Stimulated activated CD4-positive, alpha-beta T cell treated with anti-CD3 and anti-CD28 coated beads, Interleukin-4, amount 100 ng/mL, for 24 hours (primary cell): ENCODE results near the gene SMAP2.

Experiments
- DNase-seq: peaks from one replicate; pipeline ENCODE4 v3.0.0-alpha.2; 2020

SMAP2 gene

DNA sequence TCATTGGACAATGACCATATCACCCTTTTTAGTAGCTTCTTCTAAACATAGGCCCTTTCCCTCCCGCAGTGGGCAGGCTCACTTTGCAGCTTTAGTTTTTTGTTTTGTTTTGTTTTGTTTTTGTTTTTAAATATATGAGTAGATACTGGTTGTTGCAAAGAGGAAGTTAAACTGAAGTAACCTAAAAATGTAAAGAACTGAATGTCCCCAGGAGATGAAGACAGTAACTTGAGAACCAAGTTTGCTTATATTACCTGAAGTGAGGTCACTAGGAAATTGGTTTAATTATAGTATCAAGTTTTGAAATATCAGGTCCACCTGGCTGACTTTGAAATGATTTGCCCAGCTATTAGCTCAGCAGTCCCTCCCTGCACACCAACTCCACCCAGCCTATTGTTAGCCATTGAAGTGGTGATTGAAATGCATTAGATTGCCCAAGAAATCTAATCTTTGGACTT lies 18.2 kb downstream of the SMAP2 start:
- no peak for DNase-seq

DNA sequence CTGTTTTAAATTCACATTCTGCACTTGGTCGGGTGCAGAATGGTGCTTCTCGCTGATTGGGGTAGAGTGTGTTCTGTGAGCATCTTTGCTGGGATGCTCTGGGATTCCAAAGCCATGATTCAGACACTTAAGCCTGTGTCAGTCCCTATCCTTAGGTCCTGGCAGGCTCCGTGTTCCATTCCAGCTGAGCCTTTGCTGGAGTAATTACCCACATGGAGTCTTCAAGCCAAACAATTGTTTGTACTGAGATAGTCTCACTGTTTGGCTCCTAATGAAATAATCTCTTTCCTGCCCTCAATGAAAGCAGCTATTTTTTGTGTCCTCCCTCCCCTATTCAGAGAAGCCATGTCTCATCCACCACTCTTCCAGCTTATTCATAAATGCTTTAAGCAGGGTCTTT lies 18.7 kb downstream of the SMAP2 start:
- DNase-seq, result no peak

DNA sequence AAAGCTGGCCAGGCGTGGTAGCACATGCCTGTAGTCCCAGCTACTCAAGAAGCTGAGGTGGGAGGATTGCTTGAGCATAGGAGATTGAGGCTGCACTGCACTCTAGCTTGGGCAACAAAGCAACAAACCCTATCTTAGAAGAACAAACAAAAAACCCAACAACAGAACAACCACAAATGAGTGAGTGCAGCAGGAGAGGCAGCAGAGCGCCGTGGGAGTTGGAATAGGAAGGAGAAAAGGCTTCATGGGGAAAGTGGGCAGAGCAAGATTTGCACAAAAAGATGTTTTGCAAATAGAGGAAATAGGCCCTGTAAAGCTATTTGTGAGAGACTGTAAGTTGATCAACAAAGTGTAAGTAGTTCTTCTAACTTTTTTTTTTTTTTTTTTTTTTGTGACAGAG lies 19.6 kb downstream of the SMAP2 start:
- no peak for DNase-seq

DNA sequence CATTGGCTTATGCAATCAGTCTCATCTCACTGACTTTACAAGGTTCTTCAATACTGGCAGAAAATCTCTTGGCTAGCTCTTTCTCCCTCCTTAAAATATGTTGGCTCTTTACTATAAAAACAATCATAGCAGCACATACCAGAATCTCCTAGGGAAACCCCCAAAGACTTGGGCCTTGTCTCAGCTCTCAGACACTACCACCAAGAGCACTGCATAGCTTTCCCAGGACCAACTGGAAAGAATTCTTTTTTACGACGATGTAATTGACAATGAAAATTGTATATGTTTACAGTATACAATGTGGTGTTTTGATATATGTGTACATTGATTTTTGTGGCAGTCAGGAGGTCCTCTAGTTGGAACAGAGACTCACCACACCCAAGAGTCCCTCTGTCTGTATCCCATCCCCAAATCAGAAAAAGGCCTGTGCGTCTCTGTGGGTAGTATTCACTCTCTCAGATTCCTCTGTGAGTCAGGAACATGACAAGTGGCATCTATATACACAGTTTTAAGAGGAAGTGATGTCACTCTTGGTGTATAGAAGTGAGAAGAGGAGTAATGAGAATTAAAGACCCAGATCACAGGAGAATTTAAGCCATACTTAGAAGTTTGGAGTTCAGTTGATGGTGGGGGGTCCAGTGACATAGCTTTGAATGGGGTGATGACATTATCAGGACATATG lies 21.1 kb downstream of the SMAP2 start:
- peak; percentile 56 for DNase-seq

DNA sequence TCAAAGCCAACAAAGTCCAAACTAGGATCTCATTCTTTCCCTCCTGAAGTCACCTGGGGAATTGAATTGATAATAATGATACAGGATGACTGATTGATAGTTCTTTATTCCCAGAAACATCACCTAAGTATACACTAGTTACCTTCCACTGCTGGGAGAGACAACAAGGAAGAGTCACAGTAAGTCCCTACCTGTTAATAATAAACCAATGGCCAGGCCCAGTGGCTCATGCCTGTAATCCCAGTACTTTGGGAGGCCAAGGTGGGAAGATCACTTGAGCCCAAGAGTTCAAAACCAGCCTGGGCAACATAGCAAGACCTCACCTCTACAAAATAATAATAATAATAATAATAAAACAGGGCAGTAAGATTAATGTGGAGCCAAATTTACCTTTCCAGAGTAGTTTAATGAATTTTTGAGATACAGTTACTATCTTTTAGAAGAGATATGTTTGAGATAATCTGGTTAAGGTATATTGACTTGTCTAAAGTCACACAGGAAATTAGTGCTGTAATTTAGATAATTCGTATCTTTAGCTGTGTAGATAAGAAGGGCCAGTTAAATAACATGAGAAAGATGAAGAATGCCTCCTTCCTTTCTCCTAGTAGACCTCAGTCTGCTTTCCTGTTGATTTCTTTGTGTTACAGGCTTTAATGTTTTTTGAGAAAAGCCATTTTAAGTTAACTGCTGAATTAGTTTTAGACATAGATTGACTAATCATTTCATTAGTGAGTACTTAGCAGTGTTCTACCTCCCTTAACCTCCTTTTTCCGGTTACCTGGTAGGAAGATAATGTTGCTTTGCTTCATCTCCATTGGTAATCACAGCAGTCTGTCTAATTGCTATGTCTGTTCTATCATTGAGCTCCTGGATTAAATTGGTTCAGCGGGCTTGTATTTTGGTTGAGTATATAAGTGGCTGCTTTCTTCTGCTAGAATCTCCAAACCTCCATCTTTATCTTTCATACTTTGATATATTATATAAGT lies 22.0 kb downstream of the SMAP2 start:
- no peak for DNase-seq

DNA sequence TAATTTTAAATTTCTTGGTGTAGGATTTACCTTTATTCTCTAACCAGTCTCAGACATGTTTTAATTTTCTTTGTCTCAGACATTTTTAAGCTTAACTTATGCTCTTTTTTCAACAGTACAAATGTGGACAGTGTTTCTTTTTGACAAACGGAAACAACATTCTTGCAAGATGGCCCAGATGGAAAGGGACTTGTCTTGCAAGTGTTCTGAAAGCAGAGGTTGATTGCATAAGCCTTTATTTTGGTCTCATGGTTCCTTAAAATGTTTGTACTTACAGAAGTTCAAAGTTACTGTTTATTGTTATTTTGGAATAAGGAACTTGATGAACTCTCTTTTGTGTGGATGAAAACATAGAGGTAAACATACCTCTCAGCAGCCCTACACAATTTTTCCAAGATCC lies 22.9 kb downstream of the SMAP2 start:
- DNase-seq, result no peak

DNA sequence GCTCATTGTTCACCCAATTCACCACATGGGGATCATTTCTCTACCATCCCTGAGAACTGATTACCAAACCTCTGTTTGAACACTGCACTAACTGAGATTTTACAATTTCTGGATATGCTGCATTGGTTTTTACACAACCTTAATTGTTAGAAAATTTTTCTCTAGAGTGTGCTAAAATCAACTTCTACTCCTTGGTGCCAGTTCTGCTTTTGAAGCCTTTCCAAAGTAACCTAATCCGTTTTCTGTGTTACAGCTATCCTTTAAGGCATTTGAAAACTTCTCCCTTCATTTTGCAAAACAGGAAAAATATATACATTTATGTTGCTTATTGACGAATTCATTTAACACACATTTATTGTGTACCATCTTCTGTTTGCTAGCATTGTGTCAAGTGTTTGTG lies 23.7 kb downstream of the SMAP2 start:
- no peak for DNase-seq

DNA sequence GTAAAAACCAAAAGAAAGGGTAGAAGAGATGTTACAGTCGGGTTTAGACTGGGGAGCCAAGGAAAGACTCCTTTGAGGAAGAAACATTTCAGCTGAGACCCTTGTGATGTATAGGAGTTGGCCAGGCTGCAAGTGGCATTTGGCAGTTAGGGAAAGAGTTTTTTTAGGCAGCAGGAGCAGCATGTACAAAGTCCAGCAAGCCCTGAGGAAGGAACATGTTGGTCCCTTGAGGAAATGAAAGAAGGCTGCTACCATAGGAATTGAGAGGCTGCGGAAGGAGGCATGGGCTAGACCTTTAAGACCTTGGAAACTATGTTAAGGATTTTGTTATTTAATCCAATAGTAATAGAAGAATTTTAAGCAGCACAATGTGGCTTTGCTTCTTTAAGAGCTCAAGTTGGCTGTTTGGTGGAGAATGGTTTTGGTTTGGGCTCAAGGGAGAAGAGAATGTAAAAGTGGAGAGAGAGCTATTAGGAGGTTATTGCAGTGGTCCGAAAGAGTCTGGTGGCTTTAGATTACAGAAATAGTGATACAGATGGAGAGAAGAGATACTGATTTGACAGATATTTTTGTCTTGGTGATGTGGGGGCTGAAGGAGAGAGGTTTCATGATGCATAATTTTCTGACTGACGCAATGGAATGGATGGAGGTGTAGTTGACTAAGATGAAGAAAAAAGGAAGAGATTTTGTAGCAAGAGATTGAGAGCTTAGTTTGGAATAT lies 26.6 kb downstream of the SMAP2 start:
- no peak for DNase-seq

DNA sequence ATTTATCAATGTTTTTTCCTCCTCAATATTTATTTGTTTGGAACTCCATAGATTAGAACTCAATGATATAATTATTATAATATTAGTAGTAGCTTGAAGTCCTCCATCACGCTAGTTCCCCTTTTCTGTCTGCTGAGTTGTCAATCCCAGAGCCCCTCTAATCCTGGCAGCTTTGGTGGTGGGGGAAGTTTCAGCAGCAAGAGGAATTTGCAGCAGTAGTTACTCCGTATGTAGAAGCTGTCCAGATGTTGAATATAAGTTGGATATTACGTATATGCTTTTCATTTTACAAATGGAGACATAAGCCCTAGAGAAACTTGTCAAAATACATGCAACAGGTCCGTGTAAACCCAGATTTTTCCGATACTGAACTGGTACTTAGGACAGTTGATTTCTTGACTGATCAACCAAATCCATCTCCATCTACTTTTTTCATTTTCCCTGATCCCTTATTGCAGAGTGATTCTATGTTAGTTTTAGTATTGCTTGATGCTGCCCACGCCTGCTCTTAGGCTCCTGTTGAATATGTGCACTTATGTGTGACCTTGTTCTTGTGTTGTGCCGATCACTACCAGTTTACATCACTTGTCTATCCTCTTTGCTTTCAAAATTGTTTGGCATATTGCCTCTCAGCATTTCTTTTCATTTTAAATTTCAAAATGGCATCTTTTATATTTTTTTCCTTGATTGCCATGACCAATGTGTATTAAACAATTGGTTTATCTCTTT lies 28.1 kb downstream of the SMAP2 start:
- no peak for DNase-seq

DNA sequence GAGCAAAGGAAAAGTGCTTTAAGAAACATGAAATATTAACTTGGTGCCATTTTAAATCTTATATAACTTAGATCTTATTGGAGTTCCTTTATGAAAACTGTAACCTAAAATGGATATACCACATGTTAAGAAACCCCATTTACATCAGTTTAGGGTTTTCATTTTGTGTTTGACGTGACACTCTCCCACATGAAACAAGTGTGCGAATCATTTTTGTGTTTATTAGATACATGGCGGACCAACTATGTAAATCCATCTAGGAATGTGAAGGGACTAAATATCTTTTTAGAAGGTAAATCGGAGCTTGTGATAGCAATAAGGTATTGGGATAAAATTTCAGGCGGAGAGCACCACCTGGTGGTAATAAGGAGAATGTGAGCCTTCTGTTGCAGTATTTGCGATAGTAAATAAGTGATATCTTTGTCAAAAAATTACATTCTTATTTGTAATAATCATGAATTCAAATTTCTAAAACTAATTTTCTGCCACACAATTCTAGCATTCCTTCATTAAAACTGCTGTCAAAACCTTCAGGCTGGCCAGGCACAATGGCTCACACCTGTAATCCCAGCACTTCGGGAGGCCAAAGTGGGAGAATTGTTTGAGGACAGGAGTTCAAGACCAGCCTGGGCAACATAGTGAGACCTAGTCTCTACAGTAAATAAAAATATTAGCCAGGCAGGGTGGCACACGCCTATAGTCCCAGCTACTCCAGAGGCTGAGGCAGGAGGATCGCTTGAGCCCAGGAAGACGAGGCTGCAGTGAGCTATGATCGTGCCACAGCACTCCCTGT lies 31.3 kb downstream of the SMAP2 start:
- DNase-seq, result peak; percentile 47

DNA sequence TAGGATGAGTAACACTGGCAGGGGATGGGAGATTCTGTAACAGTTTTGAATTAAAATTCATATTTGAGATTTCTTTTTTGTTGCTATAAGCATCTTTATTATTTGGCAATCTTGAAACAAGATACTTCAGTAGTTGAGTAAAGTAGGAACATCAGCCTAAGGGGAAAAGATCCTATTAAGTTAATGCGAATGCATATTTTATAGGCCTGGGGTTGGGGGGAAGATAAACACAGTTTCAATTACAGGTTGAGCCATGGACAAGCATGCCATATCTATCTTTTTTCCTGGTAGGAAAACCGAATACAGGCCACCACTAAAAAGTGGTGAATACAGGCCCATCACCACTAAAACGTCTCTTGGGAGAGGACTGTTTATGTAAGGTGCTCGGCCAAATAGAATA lies 32.3 kb downstream of the SMAP2 start:
- DNase-seq, result no peak

DNA sequence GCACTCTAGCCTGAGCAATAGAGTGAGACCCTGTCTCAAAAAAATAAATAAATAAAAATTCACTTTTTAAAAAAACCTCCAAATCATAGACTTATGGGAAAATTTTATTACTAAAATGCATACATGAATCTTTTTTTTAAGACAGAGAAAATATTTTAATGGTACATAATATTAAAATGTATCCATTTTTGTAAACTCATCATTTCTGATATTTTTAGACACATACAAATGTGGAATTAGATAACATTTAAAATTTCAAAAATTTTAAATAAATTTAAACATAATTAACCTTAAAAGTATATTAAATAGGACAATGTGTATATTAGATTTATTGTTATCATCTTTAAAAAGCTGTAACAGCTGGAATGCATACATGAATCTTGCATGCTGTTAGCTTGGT lies 33.9 kb downstream of the SMAP2 start:
- DNase-seq, result no peak

DNA sequence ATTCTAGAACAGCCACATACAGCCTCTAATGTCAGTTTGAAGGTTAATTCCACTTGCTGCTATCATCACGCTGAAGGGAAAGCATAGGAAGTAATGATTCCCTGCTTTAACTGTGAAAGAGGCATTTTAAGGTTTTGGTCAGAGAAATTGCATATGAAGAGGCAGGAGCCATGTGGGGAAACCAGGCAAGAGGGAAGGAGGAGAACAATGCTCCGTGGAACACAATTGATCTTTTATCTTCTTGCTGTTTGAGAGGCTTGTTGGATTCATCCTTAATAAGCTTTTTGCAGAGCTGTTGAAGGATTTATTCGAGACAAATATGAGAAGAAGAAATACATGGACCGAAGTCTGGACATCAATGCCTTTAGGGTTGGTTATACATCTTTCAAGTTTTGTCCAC lies 35.9 kb downstream of the SMAP2 start:
- DNase-seq, result no peak

DNA sequence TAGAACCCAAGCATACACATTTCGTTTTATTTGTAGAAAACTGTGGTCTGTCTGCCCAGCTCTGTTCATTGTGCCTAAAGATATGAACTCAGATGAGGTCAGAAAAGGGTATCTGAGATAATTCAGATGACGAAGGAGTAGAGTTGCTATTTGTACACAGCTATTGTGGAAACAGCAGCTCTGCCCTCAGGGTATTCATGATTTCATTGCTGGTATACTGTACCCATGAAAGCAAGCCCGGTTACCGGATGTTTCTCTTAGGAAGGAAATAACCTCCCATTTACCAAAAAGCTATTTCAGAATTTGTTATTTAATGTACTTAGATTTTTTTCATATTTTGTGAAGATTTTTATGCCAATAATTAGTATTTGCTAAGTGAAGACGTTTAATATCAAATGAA lies 37.8 kb downstream of the SMAP2 start:
- no peak for DNase-seq

DNA sequence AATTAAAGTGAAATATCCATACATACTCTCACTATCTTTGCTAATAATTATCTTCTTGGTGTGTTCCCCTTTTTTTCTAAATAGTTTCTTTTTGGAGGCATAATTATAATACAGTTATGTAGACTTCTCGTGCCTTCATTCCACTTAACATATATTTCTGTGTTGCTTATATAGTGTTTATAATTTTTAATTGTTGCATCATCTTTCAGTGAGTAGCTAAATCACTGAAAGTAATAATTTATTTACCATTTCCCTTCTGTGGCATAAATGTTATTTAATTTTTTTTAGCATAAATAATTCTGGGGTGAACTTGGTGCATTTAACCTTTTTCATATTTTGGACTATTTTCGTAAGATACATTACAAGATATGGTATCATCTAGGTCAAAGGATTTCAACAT lies 38.3 kb downstream of the SMAP2 start:
- no peak for DNase-seq

DNA sequence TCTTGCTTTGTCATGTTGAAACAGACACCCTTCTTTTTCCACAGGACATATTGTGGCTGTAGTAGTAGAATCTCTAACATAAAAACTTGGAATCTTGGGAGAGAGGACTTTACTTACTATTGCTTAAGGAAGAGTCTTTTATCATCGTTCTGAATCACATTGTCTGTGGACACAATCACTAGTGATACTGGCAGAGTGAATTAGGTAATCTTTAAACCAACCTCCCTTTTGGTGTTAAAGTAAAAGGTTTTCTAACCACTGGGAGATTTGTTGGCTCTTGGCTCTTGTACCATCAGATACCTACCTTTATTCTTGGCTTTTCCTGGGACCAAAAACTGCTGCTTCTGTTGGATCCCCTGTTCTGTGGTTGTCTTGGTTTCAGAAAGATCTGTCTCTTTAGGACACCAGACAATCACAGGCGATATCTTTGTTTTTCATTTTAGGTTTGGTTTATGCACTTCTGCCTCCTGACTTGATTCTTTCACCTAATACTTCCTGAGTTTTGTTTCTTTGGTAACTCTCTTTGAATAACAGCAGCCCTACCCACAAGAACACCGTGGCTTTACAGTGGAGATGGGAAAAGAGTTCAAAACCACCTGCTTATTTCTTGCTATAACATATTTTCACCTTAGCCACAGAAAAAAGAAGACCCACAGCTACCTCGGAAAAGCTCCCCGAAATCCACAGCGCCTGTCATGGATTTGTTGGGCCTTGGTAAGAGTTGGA lies 40.2 kb downstream of the SMAP2 start:
- DNase-seq, result no peak

DNA sequence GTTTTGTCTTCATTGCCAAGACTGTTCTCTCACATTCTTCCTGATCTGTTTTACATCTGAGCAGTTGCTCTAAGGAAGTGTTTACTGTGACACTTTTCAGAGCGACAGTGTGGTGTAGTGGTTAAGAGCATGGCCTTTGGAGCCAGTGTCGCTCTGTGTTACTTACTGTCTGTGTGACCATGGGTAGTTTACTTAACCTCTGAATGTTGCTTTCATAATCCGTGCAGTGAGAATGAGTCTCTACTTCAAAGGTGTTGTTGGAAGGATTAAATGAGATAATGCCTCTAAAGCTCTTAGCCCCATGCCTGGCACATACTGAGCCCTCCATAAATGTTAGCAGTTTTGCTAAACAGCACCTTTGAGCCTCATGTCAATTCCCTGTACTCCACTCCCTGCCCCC lies 40.8 kb downstream of the SMAP2 start:
- DNase-seq, result no peak

DNA sequence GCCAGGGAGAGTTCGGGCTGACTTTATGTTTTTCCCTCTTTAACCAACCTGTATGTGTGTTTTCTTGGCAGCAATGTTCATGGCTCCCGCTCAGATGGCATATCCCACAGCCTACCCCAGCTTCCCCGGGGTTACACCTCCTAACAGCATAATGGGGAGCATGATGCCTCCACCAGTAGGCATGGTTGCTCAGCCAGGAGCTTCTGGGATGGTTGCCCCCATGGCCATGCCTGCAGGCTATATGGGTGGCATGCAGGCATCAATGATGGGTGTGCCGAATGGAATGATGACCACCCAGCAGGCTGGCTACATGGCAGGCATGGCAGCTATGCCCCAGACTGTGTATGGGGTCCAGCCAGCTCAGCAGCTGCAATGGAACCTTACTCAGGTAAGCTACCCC lies 43.2 kb downstream of the SMAP2 start:
- DNase-seq, result no peak

DNA sequence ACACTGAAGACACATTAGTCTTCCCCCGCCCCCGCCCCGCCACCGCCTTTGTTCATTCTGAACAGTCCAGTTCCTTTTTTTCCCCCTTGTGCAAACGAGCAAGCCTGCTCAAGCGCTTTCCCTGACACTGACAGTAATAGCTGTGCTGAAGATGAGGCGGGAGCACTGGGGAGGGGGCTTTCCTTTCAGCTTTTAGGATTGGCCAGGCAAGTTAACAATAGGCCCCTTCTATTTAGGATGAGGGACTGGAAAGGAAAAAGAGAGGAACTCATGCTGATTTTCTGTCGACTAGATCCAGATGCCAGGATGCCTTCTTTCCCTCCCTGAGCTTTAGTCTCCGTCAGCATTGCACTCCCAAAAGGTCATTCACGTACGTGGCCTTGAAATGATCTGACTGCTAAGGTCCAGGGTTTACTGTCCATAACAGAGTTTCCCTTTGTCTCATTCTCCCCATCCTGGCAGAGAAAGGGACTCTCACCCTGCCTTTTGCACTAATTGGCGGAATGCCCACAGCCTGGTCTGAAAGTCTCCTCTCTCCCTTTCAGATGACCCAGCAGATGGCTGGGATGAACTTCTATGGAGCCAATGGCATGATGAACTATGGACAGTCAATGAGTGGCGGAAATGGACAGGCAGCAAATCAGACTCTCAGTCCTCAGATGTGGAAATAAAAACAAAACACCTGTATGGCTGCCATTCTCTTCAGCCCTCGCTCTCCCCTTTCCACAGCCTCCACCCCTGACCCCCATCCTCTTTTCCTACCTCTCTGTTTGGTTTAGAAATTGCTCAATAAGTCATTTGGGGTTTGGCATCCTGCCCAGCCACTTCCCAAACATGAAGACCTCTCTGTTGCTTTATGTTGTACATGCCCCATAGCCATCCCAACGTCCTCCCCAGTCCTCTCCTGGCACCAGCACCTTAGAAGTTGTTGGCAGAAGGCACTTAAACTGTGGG lies 48.2 kb downstream of the SMAP2 start:
- DNase-seq, result no peak

DNA sequence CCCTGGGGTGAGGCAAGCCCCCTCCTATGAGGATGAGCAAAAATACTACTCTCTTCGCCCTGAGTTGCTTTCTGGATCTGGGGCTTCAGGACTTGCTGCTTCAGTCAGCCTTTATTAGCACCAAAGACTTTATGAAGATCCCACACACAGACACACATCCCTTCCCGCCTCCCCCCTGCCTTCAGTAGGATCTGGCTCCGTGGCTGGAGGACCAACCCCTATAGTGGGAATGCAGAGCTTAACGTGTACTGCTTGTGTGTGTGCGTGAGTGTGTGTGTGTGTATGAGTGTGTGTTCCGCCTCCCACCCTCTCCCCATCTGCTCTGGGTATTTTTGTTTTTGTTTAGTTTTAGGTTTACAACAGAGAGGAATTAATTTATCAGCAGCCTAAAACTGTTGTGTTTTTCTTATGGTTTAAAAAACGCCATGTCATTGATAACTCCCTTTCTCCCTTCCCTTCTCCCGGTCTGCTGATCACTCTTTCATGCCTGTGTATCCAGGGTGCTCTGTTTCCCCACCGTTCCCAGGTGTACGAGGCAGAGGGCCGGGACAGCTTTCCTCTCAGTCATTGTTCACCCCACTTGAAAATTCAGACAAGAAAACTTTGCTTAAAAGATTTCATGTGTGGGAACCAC lies 49.2 kb downstream of the SMAP2 start:
- no peak for DNase-seq
